Measurements from ENCODE around the gene CLSTN3. TPM values are rescaled to one million over a fixed set of nuclear protein-coding genes. Genes with fewer than 3 reads are reported as not detected.

Gene CLSTN3
- total and polyA plus RNA-seq, 9 of the 15 experiments (the other 6 are each of a cell fraction or from before 2014, with no cell fraction given): 0.08 to 23.2 (median 11.0) TPM

GRCh38 chr12:7142809-7143465, 12.8 kb downstream of the CLSTN3 start:
- no peak for TF ChIP-seq ATF2 (CRISPR knock-in tag; IDR thresholded peaks at IDR 0.05)
- TF ChIP-seq ZNF23 (CRISPR knock-in tag; IDR thresholded peaks at IDR 0.05): no peak
- no peak for TF ChIP-seq SAFB2 (IDR thresholded peaks at IDR 0.05; ENCODE audit: borderline replicate concordance, low read depth, low read length, severe bottlenecking)
- Histone ChIP-seq H3K79me2 (ENCODE audit: control insufficient read depth, insufficient read depth, low read length) (no peaks in the 10 kb centered on the region), H3K4me1 (replicated peaks in 1 of 2; ENCODE audit: control insufficient read depth in 2 of 2, insufficient read depth in 2 of 2, low read length in 2 of 2) (peaks cover 7 to 10% of the 10 kb centered on the region in 2 experiments; a peak in 3 of 5 replicates), H3K36me3 (ENCODE audit: control insufficient read depth, insufficient read depth, low read length) (peaks cover 15% of the 10 kb centered on the region; the same call in 2 of the 3 replicates), H3K4me2 (ENCODE audit: insufficient read depth, low read length) (no peak overlapping the region), H3K9me1 (ENCODE audit: control insufficient read depth, insufficient read depth, low read length) (no peaks in the 10 kb centered on the region), H3K27ac (ENCODE audit: extremely low read depth, low read depth, low read length) (no peak overlapping the region), H3K9ac (ENCODE audit: insufficient read depth in 1 of 2, low read depth in 2 of 2, low read length in 2 of 2) (no peak overlapping the region; a peak in 1 of 4 replicates), H3K27me3 (ENCODE audit: control insufficient read depth in 2 of 2, insufficient read depth in 2 of 2, low read length in 2 of 2) (no peaks in the 10 kb centered on the region), H4K20me1 (replicated peaks; ENCODE audit: control insufficient read depth, insufficient read depth, low read length) (no peaks in the 10 kb centered on the region), H3K4me3 (no peak overlapping the region), H3K9me3 (replicated peaks; ENCODE audit: control insufficient read depth, insufficient read depth, low read depth, low read length) (no peaks in the 10 kb centered on the region), H2AFZ (ENCODE audit: low read depth, low read length) (no peak overlapping the region)
- BruUV-seq (replicated peaks): no TSS peak
- ChIA-PET CTCF (ENCODE audit: low intra/inter-chr PET ratio) (interaction anchor here (1.2 to 1.4 kb wide), 2 partner anchors 47 to 495 kb away, joined by 4 read pairs; partner anchors contain the start of gene PEX5), POLR2A (interaction anchor here (0.6 kb wide), 1 partner anchor 11 kb away, joined by 3 read pairs; no protein-coding TSS in a partner anchor)
- ATAC-seq (no peak), DNase-seq (ENCODE audit: extremely low read depth in 1 of 4, low spot score in 3 of 4) (no peak), FAIRE-seq (no peak)
- intact Hi-C loops (cut with micrococcal nuclease): loop anchor here (1.0 kb wide), 1 partner anchor 45 kb away; no protein-coding TSS in a partner anchor
- in situ Hi-C loops (cut with MboI): no loop called here
- WGBS (ENCODE audit: insufficient coverage, low coverage, missing lambda C conversion rate): 86% methylated on average over 10 of the region's 18 CpGs

Data from K562 (cell line).